ENCODE measurements around the gene FAM117B.

DNA sequence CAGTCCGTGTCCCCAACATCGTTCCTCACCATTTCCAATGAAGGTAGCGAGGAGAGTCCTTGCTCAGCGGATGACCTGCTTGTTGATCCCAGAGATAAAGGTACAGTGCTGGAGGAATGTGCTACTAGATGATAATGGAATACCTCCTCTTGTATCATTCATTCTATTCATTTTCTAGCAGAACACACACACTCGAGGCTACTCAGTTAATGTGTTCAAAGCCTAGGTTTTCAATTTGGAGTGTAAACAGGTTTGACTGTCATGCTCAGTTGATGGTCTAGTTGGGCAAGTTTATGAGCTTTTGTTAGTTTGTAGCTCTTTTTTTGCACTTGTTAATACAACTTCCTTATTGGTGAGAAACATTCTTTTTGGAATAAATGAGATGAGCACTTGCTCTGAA, 122.6 kb downstream of the FAM117B start:
- TF ChIP-seq, protein P1, sequence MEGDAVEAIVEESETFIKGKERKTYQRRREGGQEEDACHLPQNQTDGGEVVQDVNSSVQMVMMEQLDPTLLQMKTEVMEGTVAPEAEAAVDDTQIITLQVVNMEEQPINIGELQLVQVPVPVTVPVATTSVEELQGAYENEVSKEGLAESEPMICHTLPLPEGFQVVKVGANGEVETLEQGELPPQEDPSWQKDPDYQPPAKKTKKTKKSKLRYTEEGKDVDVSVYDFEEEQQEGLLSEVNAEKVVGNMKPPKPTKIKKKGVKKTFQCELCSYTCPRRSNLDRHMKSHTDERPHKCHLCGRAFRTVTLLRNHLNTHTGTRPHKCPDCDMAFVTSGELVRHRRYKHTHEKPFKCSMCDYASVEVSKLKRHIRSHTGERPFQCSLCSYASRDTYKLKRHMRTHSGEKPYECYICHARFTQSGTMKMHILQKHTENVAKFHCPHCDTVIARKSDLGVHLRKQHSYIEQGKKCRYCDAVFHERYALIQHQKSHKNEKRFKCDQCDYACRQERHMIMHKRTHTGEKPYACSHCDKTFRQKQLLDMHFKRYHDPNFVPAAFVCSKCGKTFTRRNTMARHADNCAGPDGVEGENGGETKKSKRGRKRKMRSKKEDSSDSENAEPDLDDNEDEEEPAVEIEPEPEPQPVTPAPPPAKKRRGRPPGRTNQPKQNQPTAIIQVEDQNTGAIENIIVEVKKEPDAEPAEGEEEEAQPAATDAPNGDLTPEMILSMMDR (conservative IDR thresholded peaks at IDR 0.05; ENCODE audit: low read length), result no peak
- TF ChIP-seq EZH2phosphoT487 (IDR thresholded peaks at IDR 0.05; ENCODE audit: borderline replicate concordance, low read depth, low read length), result no peak

All from OCI-LY7 (cell line).